Kidney (tissue), 14 donors: ENCODE data around the gene DCLK3. TPM values are rescaled to one million over a fixed set of nuclear protein-coding genes. Genes with fewer than 3 reads are reported as not detected.

Experiments used
- DNase-seq, 5 donors: peaks; one replicate each; pipeline ENCODE4 v3.0.0-alpha.2; 2013 to 2020
- FAIRE-seq: peaks from 2 replicates; lab custom pipeline; 2012; peaks lifted over from hg19 to GRCh38; lab: Jason Lieb, UNC
- H3K27ac ChIP-seq, 2 donors: one replicate each; pipeline ENCODE4 v1.7.0; 2013; ENCODE audit warnings: low read depth in 2 of 2, low read length in 2 of 2, inconsistent platforms in 1 of 2
- H3K27me3 ChIP-seq: one replicate; pipeline ENCODE4 v1.7.1; 2013; ENCODE audit warnings: low read length, inconsistent platforms; ENCODE audit not compliant: control insufficient read depth, insufficient read depth
- H3K36me3 ChIP-seq, 3 donors: one replicate each; pipeline versions ENCODE4 v1.7.0 to v1.7.1; 2013; ENCODE audit warnings: low read length in 3 of 3, control low read depth in 1 of 3, inconsistent platforms in 1 of 3; ENCODE audit not compliant: insufficient read depth in 3 of 3, control insufficient read depth in 2 of 3
- H3K4me1 ChIP-seq, 3 donors: one replicate each; pipeline versions ENCODE4 v1.7.0 to v1.7.1; 2013; ENCODE audit warnings: low read length in 3 of 3, inconsistent platforms in 1 of 3, low read depth in 1 of 3; ENCODE audit not compliant: control insufficient read depth in 2 of 3, insufficient read depth in 2 of 3
- H3K4me3 ChIP-seq, 3 donors: one replicate each; pipeline versions ENCODE4 v1.7.0 to v1.8.1; 2013; ENCODE audit warnings: low read length in 3 of 3, control low read depth in 1 of 3, inconsistent platforms in 1 of 3
- H3K9ac ChIP-seq, 3 donors: one replicate each; pipeline versions ENCODE4 v1.7.0 to v1.7.1; 2013; ENCODE audit warnings: low read length in 3 of 3, control low read depth in 1 of 3, inconsistent platforms in 1 of 3
- H3K9me3 ChIP-seq, 3 donors: one replicate each; pipeline versions ENCODE4 v1.7.0 to v1.7.1; 2013; ENCODE audit warnings: low read length in 3 of 3, control low read depth in 1 of 3, inconsistent platforms in 1 of 3; ENCODE audit not compliant: control insufficient read depth in 2 of 3, insufficient read depth in 1 of 3
- CTCF ChIP-seq: IDR thresholded peaks from 3 replicates; pipeline ENCODE4 v1.5.1; 2012; ENCODE audit warnings: mild to moderate bottlenecking, moderate library complexity, borderline replicate concordance; ENCODE audit not compliant: insufficient read depth; ENCODE audit errors: extremely low read depth
- intact Hi-C: fragments of 100-400 bp; cut with DNase I; formaldehyde crosslinking; loops from one replicate; pipeline ENCODE4 v1.11.1; 2022
- polyA plus RNA-seq: library from polyadenylated mRNA; stranded (reverse); fragments of 350-450 nt; fragmentation: Illumina TruSeq; extraction: RNeasy Lipid Tissue Mini Kit (QIAGEN cat#74804); gene quantifications from one replicate; pipeline ENCODE4 v1.2.3, GENCODE V29; 2014; ENCODE audit warnings: low read depth, low replicate concordance; ENCODE audit not compliant: insufficient read depth
- total RNA-seq: library from RNA; stranded (reverse); fragmentation: NEBNext Ultra II Directional; extraction: Animal tissue kit (Norgen Biotek cat#: 25700); gene quantifications from one replicate; pipeline ENCODE4 v1.2.1, GENCODE V29; 2021
- donor health status: control.
- donor health status: control.
- donor health status: control.
- donor health status: control.
- donor health status: control.
- donor health status: DM: yes; HTN: yes; CAD: no.
- donor health status: Normal renal cell carcinoma (clear cell type).

Gene DCLK3
- total and polyA plus RNA-seq, 2 donors from 2014 or later = not detected

GRCh38 chr3:36741285-36741684 lies 23.1 kb downstream of the DCLK3 start:
- Histone ChIP-seq H3K27me3 (no peaks in the 10 kb centered on the region), H3K9me3 (no peaks in the 10 kb centered on the region), H3K4me3 (no peak overlapping the region), H3K36me3 (no peaks in the 10 kb centered on the region), H3K27ac (no peak overlapping the region), H3K9ac (no peak overlapping the region), H3K4me1 (no peaks in the 10 kb centered on the region)
- TF ChIP-seq CTCF = no peak
- FAIRE-seq (no peak), DNase-seq (no peak)
- intact Hi-C loops = no loop called here

GRCh38 chr3:36740787-36741186 lies 23.6 kb downstream of the DCLK3 start:
- intact Hi-C loops = no loop called here

GRCh38 chr3:36738702-36739101 lies 25.7 kb downstream of the DCLK3 start:
- intact Hi-C loops = loop anchor here (10.0 kb wide), 1 partner anchor 216 kb away; no protein-coding TSS in a partner anchor
- no peak overlapping the region for H3K9ac ChIP-seq

More at GRCh38 chr3:36740787-36741186, 23.6 kb downstream of the DCLK3 start:
- no peaks in the 10 kb centered on the region for H3K4me1 ChIP-seq
- DNase-seq = no peak
- no peak overlapping the region for H3K27ac ChIP-seq
- no peaks in the 10 kb centered on the region for H3K36me3 ChIP-seq
- H3K27me3 ChIP-seq = no peaks in the 10 kb centered on the region
- no peaks in the 10 kb centered on the region for H3K9me3 ChIP-seq
- no peak for TF ChIP-seq CTCF
- H3K9ac ChIP-seq = no peak overlapping the region
- no peak overlapping the region for H3K4me3 ChIP-seq
- FAIRE-seq = no peak

More at GRCh38 chr3:36738702-36739101, 25.7 kb downstream of the DCLK3 start:
- DNase-seq (peak in 1 of 5 donors; percentile 13), FAIRE-seq (no peak)
- no peaks in the 10 kb centered on the region for H3K36me3 ChIP-seq
- TF ChIP-seq CTCF = no peak
- H3K27ac ChIP-seq = no peak overlapping the region
- H3K9me3 ChIP-seq = no peaks in the 10 kb centered on the region
- no peaks in the 10 kb centered on the region for H3K4me1 ChIP-seq
- no peaks in the 10 kb centered on the region for H3K27me3 ChIP-seq
- no peak overlapping the region for H3K4me3 ChIP-seq
